GM12878 (cell line): ENCODE measurements around the gene GCNT2. TPM values are rescaled to one million over a fixed set of nuclear protein-coding genes. Genes with fewer than 3 reads are reported as not detected.

Experiments
- ATAC-seq: fragments of 200-7000 bp; cut with Tn5 transposase; 3 replicates; pipeline ENCODE4 v1.9.1; 2020; ENCODE audit warnings: mild to moderate bottlenecking, moderate library complexity
- BruUV-seq: library from RNA; stranded (reverse); fragments of 400-500 nt; replicated peaks from 2 replicates; lab custom pipeline; 2021; lab: Mats Ljungman, UMichigan
- CTCF ChIA-PET: fragments of 300-600 bp; sonication (Branson Sonifier 250); formaldehyde crosslinking; extraction: SDS; loops from one replicate; lab custom pipeline; 2021; ENCODE audit warnings: inconsistent platforms; lab: Yijun Ruan, JAX
- POLR2A ChIA-PET: fragments of 350-600 bp; formaldehyde crosslinking; extraction: SDS; loops from one replicate; lab custom pipeline; 2021; ENCODE audit warnings: inconsistent platforms; lab: Charles Lee
- RAD21 ChIA-PET: fragments of 300-600 bp; sonication (Branson Sonifier 250); formaldehyde crosslinking; loops from one replicate; lab custom pipeline; 2023; ENCODE audit warnings: antibody characterized with exemption; ENCODE audit not compliant: unreplicated experiment; lab: Charles Lee
- SMC1A ChIA-PET: fragments of 300-600 bp; sonication (Branson Sonifier 250); formaldehyde crosslinking; loops from one replicate; lab custom pipeline; 2023; ENCODE audit not compliant: unreplicated experiment, uncharacterized antibody; lab: Charles Lee
- DNase-seq: peaks from one replicate; pipeline ENCODE4 v3.0.0-alpha.2; 2011; ENCODE audit warnings: low read depth, low spot score
- FAIRE-seq: peaks from 3 replicates; lab custom pipeline; 2011; peaks lifted over from hg19 to GRCh38; lab: Jason Lieb, UNC
- H2AFZ ChIP-seq: 2 replicates; pipeline ENCODE4 v1.6.0; 2011; ENCODE audit warnings: low read depth, low read length, control low read depth; ENCODE audit not compliant: control insufficient read depth
- H3K27ac ChIP-seq: 2 replicates; pipeline ENCODE4 v1.5.1; 2011; ENCODE audit warnings: control low read depth; ENCODE audit not compliant: control insufficient read depth, insufficient read depth
- H3K27me3 ChIP-seq, 2 experiments: replicated peaks in 1 of 2; 2 replicates each; pipeline versions ENCODE4 v1.6.0 to v1.6.1; 2011; ENCODE audit warnings: low read length in 1 of 2; ENCODE audit not compliant: control insufficient read depth in 2 of 2, insufficient read depth in 2 of 2
- H3K36me3 ChIP-seq, 2 experiments: 2 replicates each; pipeline ENCODE4 v1.5.1; 2011; ENCODE audit warnings: low read length in 1 of 2; ENCODE audit not compliant: control insufficient read depth in 2 of 2, insufficient read depth in 2 of 2
- H3K4me1 ChIP-seq: 2 replicates; pipeline ENCODE4 v1.6.1; 2011; ENCODE audit warnings: mild to moderate bottlenecking, low read length, moderate library complexity, mixed read lengths; ENCODE audit not compliant: control insufficient read depth, insufficient read depth
- H3K4me2 ChIP-seq: 2 replicates; pipeline ENCODE4 v1.6.0; 2011; ENCODE audit warnings: control low read depth; ENCODE audit not compliant: control insufficient read depth, insufficient read depth
- H3K4me3 ChIP-seq: fragments of 200-600 bp; sonication (generic); 2 replicates; pipeline ENCODE4 v1.5.1; 2016
- H3K79me2 ChIP-seq: 2 replicates; pipeline ENCODE4 v1.6.0; 2011; ENCODE audit warnings: low read length; ENCODE audit not compliant: control insufficient read depth, insufficient read depth
- H3K9ac ChIP-seq: 2 replicates; pipeline ENCODE4 v1.8.0; 2011; ENCODE audit warnings: low read length, control low read depth, mixed read lengths; ENCODE audit not compliant: control insufficient read depth, insufficient read depth
- H3K9me3 ChIP-seq: replicated peaks from 3 replicates; pipeline ENCODE4 v1.5.1; 2011; ENCODE audit warnings: mild to moderate bottlenecking, low read length; ENCODE audit not compliant: control insufficient read depth, insufficient read depth
- H4K20me1 ChIP-seq: 2 replicates; pipeline ENCODE4 v1.6.0; 2011; ENCODE audit not compliant: control insufficient read depth, insufficient read depth
- CEBPZ ChIP-seq: fragments of 150-350 bp; IDR thresholded peaks from 2 replicates; pipeline ENCODE4 v1.6.1; 2016; ENCODE audit warnings: low read depth, low read length
- EZH2 ChIP-seq: IDR thresholded peaks from 2 replicates; pipeline ENCODE4 v1.6.1; 2012; ENCODE audit warnings: low read depth, mild to moderate bottlenecking, control low read depth, inconsistent platforms, low read length, borderline replicate concordance; ENCODE audit not compliant: control insufficient read depth
- FOXM1 ChIP-seq: IDR thresholded peaks from 2 replicates; pipeline ENCODE4 v1.6.1; 2012; ENCODE audit warnings: low read depth, mild to moderate bottlenecking, inconsistent platforms, low read length, moderate library complexity
- NFXL1 ChIP-seq: fragments of 450-650 bp; IDR thresholded peaks from 2 replicates; pipeline ENCODE4 v1.6.1; 2017; ENCODE audit warnings: antibody characterized with exemption, mild to moderate bottlenecking, borderline replicate concordance
- NR2F1 ChIP-seq: fragments of 450-650 bp; conservative IDR thresholded peaks from 2 replicates; pipeline ENCODE4 v1.6.1; 2017; ENCODE audit warnings: mild to moderate bottlenecking
- WGBS: methylation state at CpG from one replicate; pipeline ENCODE4 v1.1.6; 2016; ENCODE audit warnings: low lambda C conversion rate; ENCODE audit not compliant: insufficient replicate concordance, insufficient coverage; ENCODE audit errors: missing lambda C conversion rate; 5-methylcytosine and 5-hydroxymethylcytosine counted together
- in situ Hi-C: fragments of 300-500 bp; cut with MboI; formaldehyde crosslinking; loops from 9 replicates; pipeline ENCODE4 v1.14.3; 2018; ENCODE audit warnings: mixed read lengths
- intact Hi-C: fragments of 100-400 bp; cut with micrococcal nuclease; formaldehyde crosslinking; loops from one replicate; pipeline ENCODE4 v1.14.2; 2022; ENCODE audit not compliant: unreplicated experiment
- polyA plus RNA-seq, 11 experiments: library from polyadenylated mRNA; depleted of rRNA in 4 of 11; unstranded in 6 of 11; stranded (reverse) in 5 of 11; fragments of >200 nt; fragmentation: Nextera tagmentation in 4 of 11; fragmentation: Illumina TruSeq in 1 of 11; extraction: Ambion mirVana in 4 of 11; extraction: Trizol in 1 of 11; gene quantifications; 1 replicate in 1 of 11; 2 replicates in 10 of 11; pipeline versions ENCODE4 v1.2.1 to v1.2.3, GENCODE V29; 2011 to 2016; ENCODE audit warnings: inconsistent platforms in 2 of 11, missing spikeins in 2 of 11, low read depth in 1 of 11
- total RNA-seq, 4 experiments: library from RNA; depleted of rRNA in 3 of 4; stranded (reverse); fragments of >200 nt in 3 of 4; fragmentation: Illumina TruSeq in 1 of 4; extraction: Trizol in 1 of 4; gene quantifications; 2 replicates each; pipeline versions ENCODE4 v1.2.1 to v1.2.3, GENCODE V29; 2013 to 2021
- TF ChIP-seq, protein P1 (sequence below): fragments of 450-650 bp; IDR thresholded peaks from 2 replicates; pipeline ENCODE4 v1.6.1; 2017; ENCODE audit warnings: mild to moderate bottlenecking, low read depth, inconsistent platforms; ENCODE audit not compliant: poor library complexity, severe bottlenecking

GCNT2 gene
- total and polyA plus RNA-seq, 10 of the 15 experiments (the other 5 are each of a cell fraction or from before 2014, with no cell fraction given): 5.0 to 21.6 (median 11.9) TPM

GRCh38 chr6:10556992-10557391 lies 35.8 kb downstream of the GCNT2 start:
- Histone ChIP-seq H3K4me3 (no peak overlapping the region), H3K27me3 (no peaks in the 10 kb centered on the region), H3K79me2 (peaks cover 4% of the 10 kb centered on the region), H2AFZ (no peak overlapping the region), H3K36me3 (peaks cover 0 to 21% of the 10 kb centered on the region in 2 experiments; a peak in 1 of 4 replicates), H4K20me1 (no peaks in the 10 kb centered on the region)
- in situ Hi-C loops: no loop called here
- RAD21 ChIA-PET: interaction anchor here (0.5 to 0.7 kb wide), 2 partner anchors 29 to 508 kb away, joined by 3 read pairs; no protein-coding TSS in a partner anchor
- TF ChIP-seq, protein P1, sequence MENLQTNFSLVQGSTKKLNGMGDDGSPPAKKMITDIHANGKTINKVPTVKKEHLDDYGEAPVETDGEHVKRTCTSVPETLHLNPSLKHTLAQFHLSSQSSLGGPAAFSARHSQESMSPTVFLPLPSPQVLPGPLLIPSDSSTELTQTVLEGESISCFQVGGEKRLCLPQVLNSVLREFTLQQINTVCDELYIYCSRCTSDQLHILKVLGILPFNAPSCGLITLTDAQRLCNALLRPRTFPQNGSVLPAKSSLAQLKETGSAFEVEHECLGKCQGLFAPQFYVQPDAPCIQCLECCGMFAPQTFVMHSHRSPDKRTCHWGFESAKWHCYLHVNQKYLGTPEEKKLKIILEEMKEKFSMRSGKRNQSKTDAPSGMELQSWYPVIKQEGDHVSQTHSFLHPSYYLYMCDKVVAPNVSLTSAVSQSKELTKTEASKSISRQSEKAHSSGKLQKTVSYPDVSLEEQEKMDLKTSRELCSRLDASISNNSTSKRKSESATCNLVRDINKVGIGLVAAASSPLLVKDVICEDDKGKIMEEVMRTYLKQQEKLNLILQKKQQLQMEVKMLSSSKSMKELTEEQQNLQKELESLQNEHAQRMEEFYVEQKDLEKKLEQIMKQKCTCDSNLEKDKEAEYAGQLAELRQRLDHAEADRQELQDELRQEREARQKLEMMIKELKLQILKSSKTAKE: no peak
- no peak for TF ChIP-seq FOXM1
- TF ChIP-seq, all 136 proteins: peak for 0
- Histone ChIP-seq H3K9me3 (no peaks in the 10 kb centered on the region), H3K4me2 (no peak overlapping the region), H3K27ac (no peak overlapping the region), H3K9ac (no peak overlapping the region), H3K4me1 (no peaks in the 10 kb centered on the region; the same call in 1 of the 2 replicates)
- ChIA-PET CTCF (interaction anchor here (1.9 kb wide), 1 partner anchor 11 kb away, joined by 7 read pairs; no protein-coding TSS in a partner anchor), SMC1A (interaction anchor here (1.1 kb wide), 1 partner anchor 13 kb away, joined by 3 read pairs; no protein-coding TSS in a partner anchor), POLR2A (no interaction called here)
- BruUV-seq: no TSS peak
- intact Hi-C loops: no loop called here
- DNase-seq (no peak), ATAC-seq (no peak), FAIRE-seq (no peak)
- WGBS: 84% methylated on average over 6 of the region's 6 CpGs

GRCh38 chr6:10557913-10558312 lies 36.8 kb downstream of the GCNT2 start:
- ChIA-PET RAD21 (no interaction called here), POLR2A (no interaction called here), SMC1A (no interaction called here), CTCF (no interaction called here)
- no peak for DNase-seq
- no TSS peak for BruUV-seq
- Histone ChIP-seq H3K9ac (no peak overlapping the region), H3K4me1 (no peaks in the 10 kb centered on the region; the same call in 1 of the 2 replicates), H3K27ac (no peak overlapping the region), H3K36me3 (peaks cover 0 to 21% of the 10 kb centered on the region in 2 experiments; a peak in 1 of 4 replicates), H3K9me3 (no peaks in the 10 kb centered on the region), H2AFZ (no peak overlapping the region), H3K79me2 (peaks cover 4% of the 10 kb centered on the region), H3K27me3 (no peaks in the 10 kb centered on the region), H3K4me3 (no peak overlapping the region), H3K4me2 (no peak overlapping the region), H4K20me1 (no peaks in the 10 kb centered on the region)
- TF ChIP-seq CEBPZ: no peak
- TF ChIP-seq NR2F1: no peak
- TF ChIP-seq EZH2: no peak
- no peak for TF ChIP-seq NFXL1
- ATAC-seq: no peak
- in situ Hi-C loops (no loop called here), intact Hi-C loops (no loop called here)
- no peak for FAIRE-seq
